ENCODE results near the gene PYCARD.
"Not testable (repeated sequence)": the region's sequence is repeated elsewhere in the genome, so short reads cannot be mapped to it uniquely, and the experiment has no call there.

PYCARD gene

DNA sequence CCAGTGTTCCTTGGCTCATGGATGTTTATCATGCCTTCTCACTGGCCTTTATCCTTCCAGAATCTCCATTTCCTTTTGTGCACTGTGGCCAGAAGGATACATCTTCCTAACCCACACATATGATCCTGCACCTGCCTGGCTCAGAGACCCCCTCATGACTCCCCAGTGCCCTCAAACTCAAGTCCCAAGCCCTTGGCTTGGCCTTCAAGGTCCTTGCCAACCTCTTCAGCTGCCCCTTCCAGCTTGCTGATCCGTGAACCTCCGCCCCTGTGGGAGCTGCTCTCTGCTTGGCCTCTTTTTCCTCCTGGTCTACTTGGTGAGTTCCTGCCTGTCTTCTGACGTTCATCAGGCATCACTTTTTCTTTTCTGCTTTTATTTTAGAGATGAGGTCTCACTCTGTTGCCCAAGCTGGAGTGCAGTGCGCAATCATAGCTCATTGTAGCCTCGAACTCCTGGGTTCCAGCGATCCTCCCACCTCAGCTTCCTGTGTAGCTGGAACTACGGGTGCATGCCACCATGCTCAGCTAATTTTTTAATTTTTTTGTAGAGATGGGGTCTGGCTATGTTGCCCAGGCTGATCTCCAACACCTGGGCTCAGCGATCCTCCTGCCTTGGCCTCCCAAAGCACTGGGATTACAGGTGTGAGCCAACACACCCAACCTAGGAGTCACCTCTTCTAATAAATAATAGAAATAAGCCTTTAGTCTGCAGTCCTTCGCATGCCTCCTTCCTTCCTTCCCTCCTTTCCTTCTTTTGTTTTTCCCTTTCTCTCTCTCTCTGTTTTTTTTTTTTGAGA, 2.5 kb upstream of the PYCARD start:
- ChIA-PET POLR2A (no interaction called here), CTCF (no interaction called here)
- TF ChIP-seq, protein P1, sequence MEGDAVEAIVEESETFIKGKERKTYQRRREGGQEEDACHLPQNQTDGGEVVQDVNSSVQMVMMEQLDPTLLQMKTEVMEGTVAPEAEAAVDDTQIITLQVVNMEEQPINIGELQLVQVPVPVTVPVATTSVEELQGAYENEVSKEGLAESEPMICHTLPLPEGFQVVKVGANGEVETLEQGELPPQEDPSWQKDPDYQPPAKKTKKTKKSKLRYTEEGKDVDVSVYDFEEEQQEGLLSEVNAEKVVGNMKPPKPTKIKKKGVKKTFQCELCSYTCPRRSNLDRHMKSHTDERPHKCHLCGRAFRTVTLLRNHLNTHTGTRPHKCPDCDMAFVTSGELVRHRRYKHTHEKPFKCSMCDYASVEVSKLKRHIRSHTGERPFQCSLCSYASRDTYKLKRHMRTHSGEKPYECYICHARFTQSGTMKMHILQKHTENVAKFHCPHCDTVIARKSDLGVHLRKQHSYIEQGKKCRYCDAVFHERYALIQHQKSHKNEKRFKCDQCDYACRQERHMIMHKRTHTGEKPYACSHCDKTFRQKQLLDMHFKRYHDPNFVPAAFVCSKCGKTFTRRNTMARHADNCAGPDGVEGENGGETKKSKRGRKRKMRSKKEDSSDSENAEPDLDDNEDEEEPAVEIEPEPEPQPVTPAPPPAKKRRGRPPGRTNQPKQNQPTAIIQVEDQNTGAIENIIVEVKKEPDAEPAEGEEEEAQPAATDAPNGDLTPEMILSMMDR (IDR thresholded peaks at IDR 0.05; ENCODE audit: control extremely low read depth, extremely low read depth, low read depth, missing control alignments) = no peak
- DNase-seq (ENCODE audit: extremely low spot score) = no peak

DNA sequence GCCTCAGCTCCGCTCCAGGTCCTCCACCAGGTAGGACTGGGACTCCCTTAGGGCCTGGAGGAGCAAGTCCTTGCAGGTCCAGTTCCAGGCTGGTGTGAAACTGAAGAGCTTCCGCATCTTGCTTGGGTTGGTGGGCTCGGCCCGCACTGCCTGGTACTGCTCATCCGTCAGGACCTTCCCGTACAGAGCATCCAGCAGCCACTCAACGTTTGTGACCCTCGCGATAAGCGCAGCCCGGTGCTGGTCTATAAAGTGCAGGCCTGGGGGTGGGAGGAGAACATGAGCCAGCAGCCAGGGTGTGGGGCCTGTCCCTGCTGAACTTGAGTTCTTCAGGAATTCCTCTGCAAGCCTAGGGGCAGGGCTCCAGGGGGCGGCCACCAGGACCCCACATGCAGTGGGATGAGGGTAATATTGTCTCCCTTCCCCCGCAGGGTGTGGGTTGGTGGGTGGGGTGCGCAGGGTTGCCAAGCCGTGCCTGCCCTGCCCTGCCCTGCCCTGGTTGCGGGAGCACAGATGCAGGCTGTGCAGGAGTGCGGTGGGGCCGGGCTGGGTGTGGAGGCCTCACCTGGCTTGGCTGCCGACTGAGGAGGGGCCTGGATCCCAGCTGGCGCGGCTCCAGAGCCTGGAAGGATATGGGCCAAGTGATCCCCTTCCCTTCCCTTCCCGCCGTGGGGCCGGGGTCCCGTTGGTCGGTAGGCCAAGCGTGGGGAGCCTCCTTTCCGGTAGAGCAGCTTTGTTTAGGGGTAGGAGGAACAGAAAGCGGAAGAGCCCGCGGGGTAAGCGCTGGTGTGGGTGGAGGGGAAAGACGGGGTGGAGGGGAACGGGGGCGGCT, 762 bp downstream of the PYCARD start:
- DNase-seq (ENCODE audit: extremely low spot score) = peak; percentile 80
- TF ChIP-seq, protein P1 (IDR thresholded peaks at IDR 0.05; ENCODE audit: control extremely low read depth, extremely low read depth, low read depth, missing control alignments) = no peak
- POLR2A ChIA-PET = interaction anchor here (0.5 to 4.8 kb wide), 11 partner anchors 12 to 1515 kb away, joined by 3 to 21 read pairs (median 4); partner anchors contain the start of gene FUS
- CTCF ChIA-PET = interaction anchor here (0.7 to 3.3 kb wide), 12 partner anchors 8 to 667 kb away, joined by 3 to 13 read pairs (median 4); partner anchors contain the start of genes PYDC1 and ZNF843

DNA sequence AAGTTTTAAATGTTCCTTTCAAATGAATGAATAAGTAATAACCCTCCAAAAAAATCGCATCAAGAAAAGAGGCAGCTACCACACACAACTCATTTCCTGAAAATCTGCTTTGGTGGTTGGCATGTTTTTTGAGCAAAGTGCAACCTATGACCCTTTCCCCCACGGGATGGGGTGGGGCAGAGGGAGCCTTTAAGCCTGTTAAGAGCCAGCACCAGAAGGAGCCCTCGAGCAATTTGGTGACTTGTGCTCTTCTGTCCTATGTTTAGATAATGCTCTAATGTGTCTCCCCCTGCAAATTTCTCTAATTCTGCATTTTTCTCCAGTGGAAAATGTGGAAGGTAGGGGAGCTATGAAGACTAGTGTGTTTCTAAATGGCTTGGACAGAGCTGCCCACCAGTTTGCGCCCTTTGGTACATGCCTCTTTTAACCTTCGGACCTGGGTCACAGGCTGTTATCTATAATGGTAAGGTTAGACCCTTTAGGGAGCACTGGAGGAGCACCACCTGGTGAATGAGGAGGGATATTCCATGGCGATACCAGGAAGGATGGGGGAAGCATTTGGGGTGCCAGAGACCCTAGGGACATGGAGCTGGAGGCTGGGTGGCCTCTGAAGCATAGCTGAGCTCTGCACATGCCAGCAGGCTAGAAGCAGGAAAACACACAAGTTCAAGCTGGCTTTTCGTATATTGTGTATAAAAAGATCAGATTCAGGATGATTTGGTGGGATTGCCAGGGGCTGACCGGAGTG, 1.6 kb downstream of the PYCARD start:
- DNase-seq (ENCODE audit: extremely low spot score) = peak; percentile 51
- ChIA-PET POLR2A (interaction anchor here (0.8 to 4.8 kb wide), 4 partner anchors 11 to 182 kb away, joined by 3 to 21 read pairs (median 6); partner anchors contain the start of gene FUS), CTCF (interaction anchor here (0.7 to 3.3 kb wide), 9 partner anchors 9 to 255 kb away, joined by 3 to 13 read pairs (median 3); partner anchors contain the start of genes PYDC1 and ZNF843)
- TF ChIP-seq, protein P1 (IDR thresholded peaks at IDR 0.05; ENCODE audit: control extremely low read depth, extremely low read depth, low read depth, missing control alignments) = peak; percentile 35

DNA sequence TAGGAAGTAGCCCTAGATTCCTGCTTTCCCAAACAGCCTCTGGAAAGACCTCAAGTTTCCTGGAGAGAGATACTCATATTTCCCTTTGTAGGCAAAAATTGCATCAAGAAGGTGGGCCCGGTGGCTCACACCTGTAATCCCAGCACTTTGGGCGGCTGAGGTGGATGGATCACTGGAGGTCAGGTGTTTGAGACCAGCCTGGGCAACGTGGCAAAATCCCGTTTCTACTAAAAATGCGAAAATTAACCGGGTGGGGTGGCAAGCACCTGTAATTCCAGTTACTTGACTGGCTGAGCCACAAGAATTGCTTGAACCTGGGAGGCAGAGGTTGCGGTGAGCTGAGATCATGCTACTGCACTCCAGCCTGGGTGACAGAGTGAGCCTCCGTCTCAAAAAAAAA, 2.4 kb downstream of the PYCARD start:
- ChIA-PET POLR2A (interaction anchor here (1.7 to 4.8 kb wide), 2 partner anchors 11 to 20 kb away, joined by 9 to 21 read pairs; partner anchors contain the start of gene FUS), CTCF (interaction anchor here (1.6 kb wide), 1 partner anchor 58 kb away, joined by 3 read pairs; no protein-coding TSS in a partner anchor)
- not testable (repeated sequence) for DNase-seq (ENCODE audit: extremely low spot score)

DNA sequence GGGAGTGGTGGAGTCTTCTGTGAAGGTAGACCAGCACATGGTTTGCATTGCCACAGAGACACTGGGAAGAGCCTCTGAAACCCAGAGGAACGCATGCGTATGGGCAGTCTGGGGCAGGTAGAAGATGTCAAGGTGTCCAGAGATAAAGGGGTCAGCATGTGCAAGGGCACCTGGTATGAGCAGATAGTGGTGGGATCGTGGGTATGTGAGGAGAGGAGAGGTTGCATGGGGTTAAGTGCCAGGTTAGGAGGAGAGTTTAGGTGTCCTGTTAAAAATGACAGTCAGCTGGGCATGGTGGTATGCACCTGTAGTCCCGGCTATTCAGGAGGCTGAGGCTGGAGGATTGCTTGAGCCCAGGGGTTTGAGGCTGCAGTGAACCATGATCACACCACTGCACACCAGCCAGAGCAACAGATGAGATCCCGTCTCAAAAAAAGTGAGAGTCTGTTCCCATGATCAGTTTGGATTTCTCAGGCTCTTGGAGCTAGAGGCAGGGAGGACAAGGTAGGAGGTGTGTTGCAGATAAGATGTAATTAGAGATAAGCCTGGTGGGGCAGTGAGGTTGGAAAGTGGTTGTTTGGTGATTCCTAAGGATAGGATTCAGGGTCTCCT, 3.0 kb downstream of the PYCARD start:
- POLR2A ChIA-PET = interaction anchor here (0.6 to 4.8 kb wide), 3 partner anchors 10 to 19 kb away, joined by 4 to 21 read pairs (median 7); partner anchors contain the start of gene FUS
- TF ChIP-seq, protein P1 (IDR thresholded peaks at IDR 0.05; ENCODE audit: control extremely low read depth, extremely low read depth, low read depth, missing control alignments) = no peak
- CTCF ChIA-PET = interaction anchor here (1.6 kb wide), 1 partner anchor 58 kb away, joined by 3 read pairs; no protein-coding TSS in a partner anchor
- no peak for DNase-seq (ENCODE audit: extremely low spot score)

DNA sequence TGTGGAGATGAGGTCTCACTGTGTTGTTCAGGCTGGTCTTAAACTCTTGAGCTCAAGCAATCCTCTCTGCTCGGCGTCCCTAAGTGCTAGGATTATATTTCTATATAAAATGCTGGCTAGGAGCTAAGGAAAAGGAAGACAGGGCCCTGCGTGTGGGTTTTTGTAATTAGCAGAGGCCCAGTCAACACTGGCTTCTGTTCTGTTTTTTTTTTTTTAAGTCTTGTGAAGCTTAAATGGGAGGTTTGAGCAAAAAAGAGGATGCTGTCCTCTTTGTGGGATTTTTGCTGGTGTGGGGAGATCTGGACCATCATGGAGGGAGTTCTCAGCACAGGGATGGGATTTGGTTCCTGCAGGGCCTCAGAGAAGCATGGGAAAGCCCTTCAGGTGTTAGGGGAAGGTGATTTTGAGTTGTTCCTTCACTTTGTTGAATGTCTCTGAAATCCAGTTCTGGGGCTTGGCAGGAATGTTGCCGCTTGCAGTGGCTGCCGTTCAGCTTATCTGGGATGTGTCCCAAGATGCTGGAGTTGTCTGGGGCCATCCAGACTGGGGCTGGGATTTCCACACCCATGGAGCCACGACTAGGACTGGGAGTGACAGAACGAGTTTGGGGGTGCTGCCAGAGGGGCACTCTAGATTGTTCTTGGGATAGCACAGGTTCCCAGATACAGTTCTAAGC, 4.2 kb downstream of the PYCARD start:
- ChIA-PET POLR2A (interaction anchor here (0.6 to 4.8 kb wide), 4 partner anchors 9 to 18 kb away, joined by 3 to 21 read pairs (median 9); partner anchors contain the start of gene FUS), CTCF (interaction anchor here (1.1 to 1.6 kb wide), 2 partner anchors 17 to 57 kb away, joined by 3 read pairs; no protein-coding TSS in a partner anchor)
- TF ChIP-seq, protein P1 (IDR thresholded peaks at IDR 0.05; ENCODE audit: control extremely low read depth, extremely low read depth, low read depth, missing control alignments) = no peak
- DNase-seq (ENCODE audit: extremely low spot score) = no peak
